ENCODE results near the gene KLHL36. TPM values are rescaled to one million over a fixed set of nuclear protein-coding genes. Genes with fewer than 3 reads are reported as not detected.

The KLHL36 gene
- total and polyA plus RNA-seq, 9 of the 15 experiments (the other 6 are each of a cell fraction or from before 2014, with no cell fraction given): 2.1 to 51.2 (median 18.5) TPM

DNA sequence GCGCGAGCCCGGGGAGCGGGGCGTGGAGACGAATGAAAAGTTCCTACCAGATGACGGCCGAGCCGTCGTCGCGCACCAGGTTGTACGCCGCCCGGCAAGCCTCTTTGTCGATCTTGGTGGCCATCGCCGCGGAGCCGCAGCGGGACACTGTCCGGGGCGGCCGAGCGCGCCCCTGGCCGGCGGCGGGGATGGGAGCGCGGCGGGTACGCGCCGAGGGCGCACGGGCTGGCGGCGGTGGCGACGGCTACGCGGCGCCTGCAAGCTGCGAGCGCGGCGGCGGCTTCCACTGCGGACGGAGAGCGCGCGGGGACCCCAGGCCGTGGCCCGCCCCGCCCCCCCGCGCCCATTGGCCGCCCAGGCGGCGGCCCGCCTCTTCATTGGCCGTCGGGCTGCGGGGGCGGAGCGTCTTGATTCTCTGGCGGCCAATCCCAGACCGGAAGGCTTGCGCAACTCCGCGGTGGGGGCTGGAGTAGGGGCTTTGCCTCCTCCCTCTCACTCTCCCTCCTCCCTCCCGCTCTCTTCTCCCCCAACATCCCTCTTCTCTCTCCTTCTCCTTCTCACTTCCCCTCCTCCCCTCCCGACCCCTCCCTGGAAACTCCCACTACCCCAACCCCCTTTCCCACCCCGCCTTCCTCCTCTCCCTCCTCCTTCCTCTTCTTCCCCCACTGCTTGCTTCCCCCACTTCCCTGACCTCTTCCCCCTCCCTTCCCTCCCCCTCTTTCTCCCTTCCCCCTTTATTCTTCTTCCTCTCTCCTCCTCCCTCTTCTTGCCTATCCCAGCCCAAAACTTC, 30.3 kb upstream of the KLHL36 start, which contains the start of gene COTL1 (continued):
- TF ChIP-seq HOXB6 (CRISPR knock-in tag; IDR thresholded peaks at IDR 0.05; ENCODE audit: borderline replicate concordance): no peak
- no peak for TF ChIP-seq TAF15 (IDR thresholded peaks at IDR 0.05; ENCODE audit: low read depth, low read length)
- TF ChIP-seq TRIM24 (IDR thresholded peaks at IDR 0.05): peak in 1 of 2 experiments; percentile 33; a peak in 1 of 4 replicates
- TF ChIP-seq, protein P1, sequence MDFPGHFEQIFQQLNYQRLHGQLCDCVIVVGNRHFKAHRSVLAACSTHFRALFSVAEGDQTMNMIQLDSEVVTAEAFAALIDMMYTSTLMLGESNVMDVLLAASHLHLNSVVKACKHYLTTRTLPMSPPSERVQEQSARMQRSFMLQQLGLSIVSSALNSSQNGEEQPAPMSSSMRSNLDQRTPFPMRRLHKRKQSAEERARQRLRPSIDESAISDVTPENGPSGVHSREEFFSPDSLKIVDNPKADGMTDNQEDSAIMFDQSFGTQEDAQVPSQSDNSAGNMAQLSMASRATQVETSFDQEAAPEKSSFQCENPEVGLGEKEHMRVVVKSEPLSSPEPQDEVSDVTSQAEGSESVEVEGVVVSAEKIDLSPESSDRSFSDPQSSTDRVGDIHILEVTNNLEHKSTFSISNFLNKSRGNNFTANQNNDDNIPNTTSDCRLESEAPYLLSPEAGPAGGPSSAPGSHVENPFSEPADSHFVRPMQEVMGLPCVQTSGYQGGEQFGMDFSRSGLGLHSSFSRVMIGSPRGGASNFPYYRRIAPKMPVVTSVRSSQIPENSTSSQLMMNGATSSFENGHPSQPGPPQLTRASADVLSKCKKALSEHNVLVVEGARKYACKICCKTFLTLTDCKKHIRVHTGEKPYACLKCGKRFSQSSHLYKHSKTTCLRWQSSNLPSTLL (IDR thresholded peaks at IDR 0.05): 0 out of 2 replicates have a peak, but pooled peaks have one; percentile 19
- 0 out of 2 replicates have a peak, but pooled peaks have one; percentile 30 for TF ChIP-seq MTA1 (IDR thresholded peaks at IDR 0.05; ENCODE audit: borderline replicate concordance)
- TF ChIP-seq ZNF561 (CRISPR knock-in tag; conservative IDR thresholded peaks at IDR 0.05): no peak
- no peak for TF ChIP-seq U2AF1 (optimal IDR thresholded peaks at IDR 0.05; ENCODE audit: low read depth, low read length)
- TF ChIP-seq DIDO1 (tag; IDR thresholded peaks at IDR 0.05; ENCODE audit: low read depth): no peak
- TF ChIP-seq, protein P2, sequence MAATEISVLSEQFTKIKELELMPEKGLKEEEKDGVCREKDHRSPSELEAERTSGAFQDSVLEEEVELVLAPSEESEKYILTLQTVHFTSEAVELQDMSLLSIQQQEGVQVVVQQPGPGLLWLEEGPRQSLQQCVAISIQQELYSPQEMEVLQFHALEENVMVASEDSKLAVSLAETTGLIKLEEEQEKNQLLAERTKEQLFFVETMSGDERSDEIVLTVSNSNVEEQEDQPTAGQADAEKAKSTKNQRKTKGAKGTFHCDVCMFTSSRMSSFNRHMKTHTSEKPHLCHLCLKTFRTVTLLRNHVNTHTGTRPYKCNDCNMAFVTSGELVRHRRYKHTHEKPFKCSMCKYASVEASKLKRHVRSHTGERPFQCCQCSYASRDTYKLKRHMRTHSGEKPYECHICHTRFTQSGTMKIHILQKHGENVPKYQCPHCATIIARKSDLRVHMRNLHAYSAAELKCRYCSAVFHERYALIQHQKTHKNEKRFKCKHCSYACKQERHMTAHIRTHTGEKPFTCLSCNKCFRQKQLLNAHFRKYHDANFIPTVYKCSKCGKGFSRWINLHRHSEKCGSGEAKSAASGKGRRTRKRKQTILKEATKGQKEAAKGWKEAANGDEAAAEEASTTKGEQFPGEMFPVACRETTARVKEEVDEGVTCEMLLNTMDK (IDR thresholded peaks at IDR 0.05; ENCODE audit: borderline replicate concordance, insufficient read depth, low read depth, low read length, poor library complexity, severe bottlenecking): no peak
- TF ChIP-seq ZFX (CRISPR knock-in tag; IDR thresholded peaks at IDR 0.05): no peak
- no peak for TF ChIP-seq ZC3H8 (IDR thresholded peaks at IDR 0.05)
- TF ChIP-seq SMARCE1 (IDR thresholded peaks at IDR 0.05): peak; percentile 11; the same call in 1 of the 2 replicates
- TF ChIP-seq GATA2 (CRISPR knock-in tag; IDR thresholded peaks at IDR 0.05): no peak
- peak; percentile 100 for TF ChIP-seq ZNF263 (CRISPR knock-in tag; IDR thresholded peaks at IDR 0.05; ENCODE audit: borderline replicate concordance)
- TF ChIP-seq, protein P3, sequence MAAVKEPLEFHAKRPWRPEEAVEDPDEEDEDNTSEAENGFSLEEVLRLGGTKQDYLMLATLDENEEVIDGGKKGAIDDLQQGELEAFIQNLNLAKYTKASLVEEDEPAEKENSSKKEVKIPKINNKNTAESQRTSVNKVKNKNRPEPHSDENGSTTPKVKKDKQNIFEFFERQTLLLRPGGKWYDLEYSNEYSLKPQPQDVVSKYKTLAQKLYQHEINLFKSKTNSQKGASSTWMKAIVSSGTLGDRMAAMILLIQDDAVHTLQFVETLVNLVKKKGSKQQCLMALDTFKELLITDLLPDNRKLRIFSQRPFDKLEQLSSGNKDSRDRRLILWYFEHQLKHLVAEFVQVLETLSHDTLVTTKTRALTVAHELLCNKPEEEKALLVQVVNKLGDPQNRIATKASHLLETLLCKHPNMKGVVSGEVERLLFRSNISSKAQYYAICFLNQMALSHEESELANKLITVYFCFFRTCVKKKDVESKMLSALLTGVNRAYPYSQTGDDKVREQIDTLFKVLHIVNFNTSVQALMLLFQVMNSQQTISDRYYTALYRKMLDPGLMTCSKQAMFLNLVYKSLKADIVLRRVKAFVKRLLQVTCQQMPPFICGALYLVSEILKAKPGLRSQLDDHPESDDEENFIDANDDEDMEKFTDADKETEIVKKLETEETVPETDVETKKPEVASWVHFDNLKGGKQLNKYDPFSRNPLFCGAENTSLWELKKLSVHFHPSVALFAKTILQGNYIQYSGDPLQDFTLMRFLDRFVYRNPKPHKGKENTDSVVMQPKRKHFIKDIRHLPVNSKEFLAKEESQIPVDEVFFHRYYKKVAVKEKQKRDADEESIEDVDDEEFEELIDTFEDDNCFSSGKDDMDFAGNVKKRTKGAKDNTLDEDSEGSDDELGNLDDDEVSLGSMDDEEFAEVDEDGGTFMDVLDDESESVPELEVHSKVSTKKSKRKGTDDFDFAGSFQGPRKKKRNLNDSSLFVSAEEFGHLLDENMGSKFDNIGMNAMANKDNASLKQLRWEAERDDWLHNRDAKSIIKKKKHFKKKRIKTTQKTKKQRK (IDR thresholded peaks at IDR 0.05; ENCODE audit: borderline replicate concordance, low read depth, low read length): no peak
- TF ChIP-seq PHF8 (IDR thresholded peaks at IDR 0.05; ENCODE audit: borderline replicate concordance, low read length): peak; percentile 80; the same call in 1 of the 2 replicates
- TF ChIP-seq FUS (optimal IDR thresholded peaks at IDR 0.05; ENCODE audit: low read depth, low read length): no peak
- TF ChIP-seq ZZZ3 (IDR thresholded peaks at IDR 0.05): no peak
- peak; percentile 99 for TF ChIP-seq CEBPG (CRISPR knock-in tag; IDR thresholded peaks at IDR 0.05)
- peak; percentile 98 to 100 for TF ChIP-seq CEBPG (tag; conservative IDR thresholded peaks at IDR 0.05 in 1 of 2, IDR thresholded peaks at IDR 0.05 in 1 of 2)
- TF ChIP-seq CC2D1A (IDR thresholded peaks at IDR 0.05): 0 out of 2 replicates have a peak, but pooled peaks have one; percentile 51
